Stimulated activated CD8-positive, alpha-beta memory T cell treated with anti-CD3 and anti-CD28 coated beads, Interleukin-12 subunit alpha, Interleukin-12 subunit beta, amount 100 ng/mL, for 24 hours (primary cell): ENCODE measurements around the gene ACSS1.

Source experiments
- DNase-seq: peaks from one replicate; pipeline ENCODE4 v3.0.0-alpha.2; 2020; ENCODE audit errors: extremely low read depth

Gene ACSS1

GRCh38 chr20:25058847-25059810 lies 1.2 kb upstream of the ACSS1 start:
- no peak for DNase-seq

- peak; percentile 51 for DNase-seq
Observed at GRCh38 chr20:25057234-25058050, 497 bp downstream of the ACSS1 start.

DNA sequence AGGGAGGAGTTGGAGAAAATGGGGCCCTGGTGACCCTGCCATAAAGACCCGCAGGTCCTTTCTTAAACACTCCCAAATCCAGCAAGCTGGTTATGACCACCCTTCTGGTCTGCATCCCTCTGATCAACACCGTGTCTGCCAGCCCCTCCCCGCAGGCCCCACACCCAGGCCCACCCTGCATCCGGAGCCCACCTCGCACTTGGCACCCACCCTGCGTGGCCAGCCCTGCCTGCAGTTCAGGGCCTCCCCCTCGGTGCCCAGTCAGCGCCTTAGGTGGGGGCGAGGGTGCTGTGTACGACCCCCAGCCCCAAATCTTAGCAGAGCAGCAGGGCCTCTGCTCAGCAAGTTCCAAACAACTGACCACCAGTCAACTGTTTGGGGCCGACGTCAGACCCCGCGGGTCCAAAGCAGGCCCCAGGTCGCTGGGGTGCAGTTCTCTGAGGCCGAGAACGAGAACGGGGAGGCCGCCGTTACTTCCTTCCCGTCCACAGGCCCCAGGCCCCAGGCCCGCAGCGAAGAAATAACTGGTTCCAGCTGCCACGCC lies 1.2 kb downstream of the ACSS1 start:
- DNase-seq: no peak

DNA sequence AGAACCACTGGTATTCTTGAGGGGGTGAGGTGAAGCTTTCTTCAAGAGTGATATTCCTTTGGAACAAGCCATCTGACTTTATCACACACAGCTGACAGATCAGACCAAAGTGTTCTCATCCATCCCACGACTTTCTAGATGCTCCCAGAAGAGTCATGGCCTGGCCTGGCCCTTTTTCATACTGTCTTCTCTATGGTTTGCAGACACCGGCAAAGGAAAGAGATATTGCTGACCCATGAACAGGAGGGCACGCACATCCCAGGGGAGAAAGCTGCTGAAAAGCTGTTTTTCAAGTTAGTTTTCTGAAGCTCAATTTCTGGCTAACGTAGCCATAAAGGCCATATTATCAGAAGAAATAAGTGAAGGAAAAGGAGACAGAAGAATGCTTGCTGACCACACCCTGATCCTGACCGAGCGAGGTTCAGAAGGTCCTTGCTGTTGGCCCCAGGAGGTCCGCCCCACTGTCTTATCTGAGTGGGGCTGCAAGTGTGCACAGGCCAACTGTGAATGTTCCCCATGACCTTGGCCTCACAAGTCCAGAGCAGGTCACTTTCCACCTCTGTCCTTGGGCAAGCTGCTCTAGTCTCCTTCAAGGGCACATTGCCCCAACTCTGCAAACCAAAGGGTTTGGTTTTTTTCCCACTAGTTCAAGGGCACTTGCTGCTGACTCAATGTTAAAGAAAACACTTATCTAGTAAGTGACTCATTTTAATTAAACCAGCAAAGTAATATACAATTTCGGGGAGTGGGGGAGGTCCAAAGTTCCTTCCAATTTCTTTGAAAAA lies 2.0 kb downstream of the ACSS1 start:
- DNase-seq: no peak

DNA sequence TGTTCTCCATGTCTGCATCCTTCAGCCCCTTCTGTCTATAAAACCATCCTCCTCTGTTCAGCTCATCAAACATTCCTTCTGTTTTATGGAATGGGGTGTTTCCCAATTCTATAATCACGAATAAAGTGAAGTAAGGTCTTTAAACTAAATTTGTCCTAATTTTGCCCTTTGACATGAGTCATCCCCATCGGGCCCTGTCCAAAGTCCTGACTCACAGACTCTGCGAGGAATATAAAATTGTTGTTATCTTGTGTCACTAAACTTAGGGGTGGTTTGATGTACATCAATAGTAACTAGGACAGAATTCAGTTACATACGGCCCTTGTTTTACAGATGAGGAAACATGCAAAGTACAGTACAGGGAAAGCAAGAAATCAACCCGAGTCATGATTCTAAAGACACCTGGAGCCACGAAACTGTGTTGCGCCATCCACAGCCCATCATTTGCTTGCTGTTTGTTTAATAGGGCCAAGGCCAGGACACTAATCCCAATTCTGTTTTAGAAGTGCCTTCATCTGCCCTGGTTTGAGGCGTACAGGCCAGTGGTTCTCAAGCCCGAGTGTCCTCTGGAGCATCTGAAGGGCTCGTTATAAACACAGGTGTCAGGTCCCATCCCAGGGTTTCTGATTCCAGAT lies 2.8 kb downstream of the ACSS1 start:
- DNase-seq: no peak

DNA sequence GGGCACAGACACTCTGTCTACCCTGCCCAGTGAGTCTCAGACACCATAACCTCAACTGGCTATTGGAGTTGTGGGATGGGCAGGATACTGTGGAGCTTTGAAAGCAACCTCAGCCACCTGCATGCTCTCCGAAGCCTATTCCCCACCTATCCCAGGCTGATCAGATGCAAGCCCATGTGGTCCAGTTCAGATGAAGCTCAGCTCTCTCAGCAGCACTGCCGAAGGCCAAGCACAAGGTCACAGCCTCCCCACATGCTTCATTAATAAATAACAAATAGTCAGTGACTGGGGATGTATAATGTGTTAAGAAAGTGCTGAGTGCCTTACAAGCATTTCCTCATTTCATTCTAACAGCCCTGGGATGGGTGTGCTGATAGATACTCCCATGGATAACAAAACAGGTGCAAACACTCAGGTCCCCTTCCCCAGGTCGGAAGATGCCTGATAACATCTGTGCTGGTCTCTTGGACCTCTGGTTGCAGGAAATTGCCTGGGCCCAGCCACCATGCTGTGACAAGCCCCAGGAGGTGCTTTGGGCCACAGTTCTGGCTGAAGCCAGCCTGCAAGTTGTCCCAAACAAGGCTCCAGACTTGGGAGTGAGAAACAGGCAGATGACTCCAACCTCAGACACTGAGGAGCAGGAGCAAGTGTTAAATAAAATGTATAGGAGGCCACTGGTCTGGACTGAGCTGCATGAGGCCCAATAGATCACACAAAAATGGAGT lies 3.7 kb downstream of the ACSS1 start:
- no peak for DNase-seq

DNA sequence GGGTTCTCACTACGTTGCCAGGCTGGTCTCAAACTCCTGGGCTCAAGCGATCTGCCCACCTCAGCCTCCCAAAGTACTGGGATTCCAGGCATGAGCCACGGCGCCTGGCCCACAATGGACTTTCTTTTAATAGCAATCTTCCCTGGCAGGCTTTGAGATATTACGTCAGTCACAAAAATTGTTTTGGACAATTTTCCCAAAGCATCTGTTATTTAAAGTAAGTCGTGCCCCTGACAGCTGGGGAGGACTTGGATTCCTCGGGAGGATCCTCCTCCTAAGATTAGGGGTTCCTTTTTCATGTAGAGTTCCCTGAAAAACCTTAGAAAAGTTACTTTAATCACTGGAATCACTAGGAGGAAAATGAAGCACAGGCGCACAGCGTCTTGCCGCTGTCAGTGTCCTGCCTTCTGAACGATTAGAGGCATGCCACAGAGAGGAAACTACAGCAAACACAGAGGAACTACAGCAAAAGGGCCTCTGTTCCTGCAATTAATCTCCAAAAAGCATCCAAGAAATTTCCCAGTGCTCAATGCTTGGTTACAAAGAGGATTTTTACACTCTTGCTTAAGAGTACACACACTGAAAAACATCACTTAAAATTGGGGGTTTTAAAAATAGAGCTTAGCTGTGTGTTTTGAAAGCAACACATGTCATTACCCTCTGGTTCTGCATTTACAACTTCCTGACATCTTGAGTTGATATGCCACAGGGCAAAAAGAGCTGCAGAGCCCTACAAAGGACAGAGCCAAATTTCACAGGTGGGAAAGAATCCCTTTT lies 4.5 kb downstream of the ACSS1 start:
- DNase-seq: no peak

GRCh38 chr20:25052255-25053194 lies 5.4 kb downstream of the ACSS1 start:
- DNase-seq: no peak

GRCh38 chr20:25051386-25052155 lies 6.4 kb downstream of the ACSS1 start:
- DNase-seq: no peak

DNA sequence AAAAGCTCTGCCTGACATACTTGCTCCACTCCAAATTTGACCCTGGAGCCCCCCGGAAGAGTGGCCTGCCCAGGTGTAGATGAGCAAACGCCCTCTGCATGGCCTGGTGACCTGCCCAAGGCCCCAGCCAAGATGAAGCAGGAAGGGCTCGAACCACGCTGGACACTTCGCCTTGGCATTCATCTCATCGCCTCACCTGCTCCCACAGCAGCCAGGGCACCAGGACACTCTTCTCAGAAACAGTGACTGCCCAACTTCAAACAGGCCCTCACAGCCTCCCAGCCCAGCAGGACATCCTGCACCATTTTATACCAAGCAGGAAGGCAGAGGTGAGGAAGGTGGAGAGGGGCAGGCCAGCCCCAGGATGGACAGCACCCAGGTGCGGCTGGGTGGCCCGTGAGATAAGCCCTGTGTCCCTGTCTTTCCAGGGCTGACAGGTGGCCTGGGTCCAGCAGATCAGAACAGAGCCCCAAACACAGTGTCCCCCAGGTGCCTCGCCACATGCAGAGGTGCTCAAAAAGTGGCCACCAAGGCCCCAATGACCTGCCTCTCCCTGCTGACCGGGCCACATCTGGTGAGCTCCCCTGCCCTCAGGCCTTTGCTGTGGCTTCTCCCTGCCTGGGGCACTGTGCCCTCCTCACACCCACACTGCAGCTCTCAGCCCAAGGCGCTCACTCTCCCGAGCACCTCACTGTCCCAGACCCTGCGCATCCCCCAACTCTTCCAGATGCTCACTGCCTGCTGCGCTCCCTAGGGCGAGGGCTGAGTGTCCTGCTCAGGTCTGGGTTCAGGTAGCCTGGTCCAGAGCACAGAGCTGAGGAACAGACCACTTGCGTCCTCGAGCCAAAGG lies 7.2 kb downstream of the ACSS1 start:
- no peak for DNase-seq

GRCh38 chr20:25050082-25050481 lies 7.9 kb downstream of the ACSS1 start:
- no peak for DNase-seq

DNA sequence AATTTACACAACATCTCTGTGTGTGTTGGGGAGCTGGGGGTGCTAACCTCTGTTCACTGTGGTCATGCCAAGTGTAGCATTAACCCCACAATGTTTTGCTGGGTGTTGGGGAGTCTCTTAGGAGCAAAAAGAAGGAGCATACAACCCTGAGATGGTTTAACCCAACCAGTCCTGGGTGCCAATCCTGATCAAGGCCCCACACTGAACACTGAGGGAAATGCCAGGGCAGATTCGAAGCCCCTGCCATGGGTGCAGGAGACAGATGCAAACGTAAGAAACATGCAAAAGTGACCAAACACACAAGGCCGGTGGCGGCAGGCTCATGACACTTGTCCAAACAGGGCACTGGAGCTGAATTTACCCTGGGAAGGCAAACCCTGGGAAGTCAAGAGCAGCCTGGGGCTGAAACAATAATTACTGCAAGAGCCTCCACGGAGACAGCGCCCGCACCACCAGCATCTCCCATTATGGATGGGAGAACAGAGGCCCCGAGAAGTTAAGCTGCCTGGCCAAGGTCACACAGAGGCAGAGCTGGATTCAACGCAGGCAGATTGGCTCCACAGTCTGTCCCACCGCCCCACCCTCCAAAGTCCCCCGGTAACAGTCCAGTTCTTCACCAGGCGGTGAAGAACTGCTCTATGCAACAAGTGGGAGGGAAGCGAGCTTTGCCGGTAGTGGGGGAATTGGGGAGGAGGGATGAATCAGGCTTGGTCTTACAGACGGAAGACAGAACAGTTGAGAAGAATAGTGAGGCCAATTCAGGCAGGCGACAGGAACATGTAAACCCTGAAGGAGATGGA lies 8.5 kb downstream of the ACSS1 start:
- no peak for DNase-seq

GRCh38 chr20:25048519-25048952 lies 9.4 kb downstream of the ACSS1 start:
- no peak for DNase-seq

GRCh38 chr20:25047766-25048165 lies 10.2 kb downstream of the ACSS1 start:
- DNase-seq: no peak

- DNase-seq: no peak
Observed at GRCh38 chr20:25046736-25047666, 10.9 kb downstream of the ACSS1 start.
